Neural cell (in vitro differentiated cells): Measurements from ENCODE around the gene MAPK1.

Experiments used
- CTCF ChIP-seq: fragments of 450-650 bp; IDR thresholded peaks from 2 replicates; pipeline ENCODE4 v1.5.1; 2014; ENCODE audit warnings: antibody characterized with exemption, mild to moderate bottlenecking, moderate library complexity; ENCODE audit not compliant: poor library complexity, severe bottlenecking
- SMC3 ChIP-seq: fragments of 450-650 bp; conservative IDR thresholded peaks from 2 replicates; pipeline ENCODE4 v1.6.1; 2014; ENCODE audit warnings: antibody characterized with exemption, mild to moderate bottlenecking, moderate library complexity; ENCODE audit not compliant: poor library complexity
- TAF1 ChIP-seq: IDR thresholded peaks from 2 replicates; pipeline ENCODE4 v1.6.1; 2012; ENCODE audit warnings: low read depth

- TF ChIP-seq SMC3 (no peak), CTCF (no peak), TAF1 (no peak)
Observed at GRCh38 chr22:21709688-21710087, 157.8 kb downstream of the MAPK1 start.
